GM12878 (cell line): ENCODE data around the gene OPA1. TPM values are rescaled to one million over a fixed set of nuclear protein-coding genes. Genes with fewer than 3 reads are reported as not detected.

Experiments
- ATAC-seq: fragments of 200-7000 bp; cut with Tn5 transposase; 3 replicates; pipeline ENCODE4 v1.9.1; 2020; ENCODE audit warnings: mild to moderate bottlenecking, moderate library complexity
- BruUV-seq: library from RNA; stranded (reverse); fragments of 400-500 nt; replicated peaks from 2 replicates; lab custom pipeline; 2021; lab: Mats Ljungman, UMichigan
- CTCF ChIA-PET: fragments of 300-600 bp; sonication (Branson Sonifier 250); formaldehyde crosslinking; extraction: SDS; loops from one replicate; lab custom pipeline; 2021; ENCODE audit warnings: inconsistent platforms; lab: Yijun Ruan, JAX
- POLR2A ChIA-PET: fragments of 350-600 bp; formaldehyde crosslinking; extraction: SDS; loops from one replicate; lab custom pipeline; 2021; ENCODE audit warnings: inconsistent platforms; lab: Charles Lee
- RAD21 ChIA-PET: fragments of 300-600 bp; sonication (Branson Sonifier 250); formaldehyde crosslinking; loops from one replicate; lab custom pipeline; 2023; ENCODE audit warnings: antibody characterized with exemption; ENCODE audit not compliant: unreplicated experiment; lab: Charles Lee
- SMC1A ChIA-PET: fragments of 300-600 bp; sonication (Branson Sonifier 250); formaldehyde crosslinking; loops from one replicate; lab custom pipeline; 2023; ENCODE audit not compliant: unreplicated experiment, uncharacterized antibody; lab: Charles Lee
- DNase-seq: peaks from one replicate; pipeline ENCODE4 v3.0.0-alpha.2; 2011; ENCODE audit warnings: low read depth, low spot score
- FAIRE-seq: peaks from 3 replicates; lab custom pipeline; 2011; peaks lifted over from hg19 to GRCh38; lab: Jason Lieb, UNC
- H2AFZ ChIP-seq: 2 replicates; pipeline ENCODE4 v1.6.0; 2011; ENCODE audit warnings: low read depth, low read length, control low read depth; ENCODE audit not compliant: control insufficient read depth
- H3K27ac ChIP-seq: 2 replicates; pipeline ENCODE4 v1.5.1; 2011; ENCODE audit warnings: control low read depth; ENCODE audit not compliant: control insufficient read depth, insufficient read depth
- H3K27me3 ChIP-seq, 2 experiments: replicated peaks in 1 of 2; 2 replicates each; pipeline versions ENCODE4 v1.6.0 to v1.6.1; 2011; ENCODE audit warnings: low read length in 1 of 2; ENCODE audit not compliant: control insufficient read depth in 2 of 2, insufficient read depth in 2 of 2
- H3K36me3 ChIP-seq, 2 experiments: 2 replicates each; pipeline ENCODE4 v1.5.1; 2011; ENCODE audit warnings: low read length in 1 of 2; ENCODE audit not compliant: control insufficient read depth in 2 of 2, insufficient read depth in 2 of 2
- H3K4me1 ChIP-seq: 2 replicates; pipeline ENCODE4 v1.6.1; 2011; ENCODE audit warnings: mild to moderate bottlenecking, low read length, moderate library complexity, mixed read lengths; ENCODE audit not compliant: control insufficient read depth, insufficient read depth
- H3K4me2 ChIP-seq: 2 replicates; pipeline ENCODE4 v1.6.0; 2011; ENCODE audit warnings: control low read depth; ENCODE audit not compliant: control insufficient read depth, insufficient read depth
- H3K4me3 ChIP-seq: fragments of 200-600 bp; sonication (generic); 2 replicates; pipeline ENCODE4 v1.5.1; 2016
- H3K79me2 ChIP-seq: 2 replicates; pipeline ENCODE4 v1.6.0; 2011; ENCODE audit warnings: low read length; ENCODE audit not compliant: control insufficient read depth, insufficient read depth
- H3K9ac ChIP-seq: 2 replicates; pipeline ENCODE4 v1.8.0; 2011; ENCODE audit warnings: low read length, control low read depth, mixed read lengths; ENCODE audit not compliant: control insufficient read depth, insufficient read depth
- H3K9me3 ChIP-seq: replicated peaks from 3 replicates; pipeline ENCODE4 v1.5.1; 2011; ENCODE audit warnings: mild to moderate bottlenecking, low read length; ENCODE audit not compliant: control insufficient read depth, insufficient read depth
- H4K20me1 ChIP-seq: 2 replicates; pipeline ENCODE4 v1.6.0; 2011; ENCODE audit not compliant: control insufficient read depth, insufficient read depth
- ASH2L ChIP-seq: fragments of 300-600, 200-600 bp; sonication (generic); IDR thresholded peaks from 2 replicates; pipeline ENCODE4 v1.6.1; 2017; ENCODE audit warnings: low read depth, mild to moderate bottlenecking, borderline replicate concordance
- BACH1 ChIP-seq: fragments of 450-650 bp; IDR thresholded peaks from 2 replicates; pipeline ENCODE4 v1.6.1; 2017; ENCODE audit warnings: mild to moderate bottlenecking, borderline replicate concordance
- IRF4 ChIP-seq: IDR thresholded peaks from 2 replicates; pipeline ENCODE4 v1.6.1; 2011; ENCODE audit warnings: low read depth, low read length
- JUNB ChIP-seq: IDR thresholded peaks from 2 replicates; pipeline ENCODE4 v1.6.1; 2016; ENCODE audit warnings: antibody characterized with exemption, mild to moderate bottlenecking
- LARP7 ChIP-seq: fragments of 450-650 bp; IDR thresholded peaks from 2 replicates; pipeline ENCODE4 v1.6.1; 2017; ENCODE audit warnings: mild to moderate bottlenecking
- MAX ChIP-seq: IDR thresholded peaks from 2 replicates; pipeline ENCODE4 v1.6.1; 2012; ENCODE audit warnings: low read depth, low read length, improper control_type of control experiment
- PBX3 ChIP-seq: IDR thresholded peaks from 2 replicates; pipeline ENCODE4 v1.6.1; 2011; ENCODE audit warnings: mild to moderate bottlenecking, low read depth, low read length, moderate library complexity; ENCODE audit not compliant: insufficient replicate concordance
- POLR2A ChIP-seq: IDR thresholded peaks from 2 replicates; pipeline ENCODE4 v1.6.1; 2011; ENCODE audit warnings: low read depth, mild to moderate bottlenecking, low read length
- RAD21 ChIP-seq: IDR thresholded peaks from 2 replicates; pipeline ENCODE4 v1.6.1; 2011; ENCODE audit warnings: mild to moderate bottlenecking, low read depth, low read length, moderate library complexity; ENCODE audit not compliant: insufficient read depth
- RAD51 ChIP-seq: fragments of 450-650 bp; IDR thresholded peaks from 2 replicates; pipeline ENCODE4 v1.6.1; 2016; ENCODE audit warnings: moderate library complexity, mild to moderate bottlenecking, inconsistent platforms
- RELA ChIP-seq: fragments of 450-650 bp; IDR thresholded peaks from 2 replicates; pipeline ENCODE4 v1.8.0; 2014; ENCODE audit warnings: borderline replicate concordance; ENCODE audit not compliant: partially characterized antibody
- SP1 ChIP-seq: IDR thresholded peaks from one replicate; pipeline ENCODE4 v1.6.1; 2011; ENCODE audit warnings: low read depth, low read length
- ZBTB33 ChIP-seq: fragments of 450-650 bp; IDR thresholded peaks from 2 replicates; pipeline ENCODE4 v1.6.1; 2017; ENCODE audit warnings: mild to moderate bottlenecking
- ZNF217 ChIP-seq: fragments of 450-650 bp; IDR thresholded peaks from 2 replicates; pipeline ENCODE4 v1.6.1; 2017; ENCODE audit warnings: antibody characterized with exemption, mild to moderate bottlenecking
- WGBS: methylation state at CpG from one replicate; pipeline ENCODE4 v1.1.6; 2016; ENCODE audit warnings: low lambda C conversion rate; ENCODE audit not compliant: insufficient replicate concordance, insufficient coverage; ENCODE audit errors: missing lambda C conversion rate; 5-methylcytosine and 5-hydroxymethylcytosine counted together
- in situ Hi-C: fragments of 300-500 bp; cut with MboI; formaldehyde crosslinking; loops from 9 replicates; pipeline ENCODE4 v1.14.3; 2018; ENCODE audit warnings: mixed read lengths
- intact Hi-C: fragments of 100-400 bp; cut with micrococcal nuclease; formaldehyde crosslinking; loops from one replicate; pipeline ENCODE4 v1.14.2; 2022; ENCODE audit not compliant: unreplicated experiment
- polyA plus RNA-seq, 11 experiments: library from polyadenylated mRNA; depleted of rRNA in 4 of 11; unstranded in 6 of 11; stranded (reverse) in 5 of 11; fragments of >200 nt; fragmentation: Nextera tagmentation in 4 of 11; fragmentation: Illumina TruSeq in 1 of 11; extraction: Ambion mirVana in 4 of 11; extraction: Trizol in 1 of 11; gene quantifications; 1 replicate in 1 of 11; 2 replicates in 10 of 11; pipeline versions ENCODE4 v1.2.1 to v1.2.3, GENCODE V29; 2011 to 2016; ENCODE audit warnings: inconsistent platforms in 2 of 11, missing spikeins in 2 of 11, low read depth in 1 of 11
- total RNA-seq, 4 experiments: library from RNA; depleted of rRNA in 3 of 4; stranded (reverse); fragments of >200 nt in 3 of 4; fragmentation: Illumina TruSeq in 1 of 4; extraction: Trizol in 1 of 4; gene quantifications; 2 replicates each; pipeline versions ENCODE4 v1.2.1 to v1.2.3, GENCODE V29; 2013 to 2021

Gene OPA1
- total and polyA plus RNA-seq, 10 of the 15 experiments (the other 5 are each of a cell fraction or from before 2014, with no cell fraction given): 14.7 to 108 (median 59.3) TPM

- ATAC-seq: no peak
- Histone ChIP-seq H4K20me1 (no peaks in the 10 kb centered on the region), H3K27ac (no peak overlapping the region), H3K79me2 (no peaks in the 10 kb centered on the region), H3K9me3 (peaks cover 9% of the 10 kb centered on the region; the same call in 2 of the 3 replicates), H3K4me2 (no peak overlapping the region), H3K36me3 (no peaks in the 10 kb centered on the region), H2AFZ (no peak overlapping the region), H3K4me1 (no peaks in the 10 kb centered on the region), H3K27me3 (no peaks in the 10 kb centered on the region), H3K4me3 (no peak overlapping the region), H3K9ac (no peak overlapping the region)
- ChIA-PET CTCF (no interaction called here), RAD21 (no interaction called here), SMC1A (no interaction called here), POLR2A (no interaction called here)
- FAIRE-seq: no peak
- in situ Hi-C loops: no loop called here
- no peak for TF ChIP-seq LARP7
- TF ChIP-seq RAD21: no peak
- no peak for TF ChIP-seq IRF4
- no peak for TF ChIP-seq RAD51
- TF ChIP-seq POLR2A: no peak
- TF ChIP-seq SP1: no peak
- no peak for TF ChIP-seq PBX3
- TF ChIP-seq JUNB: no peak
- no peak for TF ChIP-seq ASH2L
- TF ChIP-seq BACH1: no peak
- no peak for TF ChIP-seq RELA
- TF ChIP-seq ZBTB33: no peak
- TF ChIP-seq MAX: no peak
- no peak for TF ChIP-seq ZNF217
- intact Hi-C loops: no loop called here
- BruUV-seq: no TSS peak
- no peak for DNase-seq
- WGBS: 59% methylated on average over 4 of the region's 5 CpGs
Observed at GRCh38 chr3:193712938-193713337, 119.9 kb downstream of the OPA1 start.
